GM21723 (cell line): ENCODE data around the gene ALDH3A2.

Experiments
- ATAC-seq: cut with Tn5 transposase; IDR thresholded peaks from one replicate; pipeline ENCODE4 v1.9.1; 2021; ENCODE audit warnings: mild to moderate bottlenecking, moderate library complexity; ENCODE audit not compliant: unreplicated experiment

The ALDH3A2 gene

DNA sequence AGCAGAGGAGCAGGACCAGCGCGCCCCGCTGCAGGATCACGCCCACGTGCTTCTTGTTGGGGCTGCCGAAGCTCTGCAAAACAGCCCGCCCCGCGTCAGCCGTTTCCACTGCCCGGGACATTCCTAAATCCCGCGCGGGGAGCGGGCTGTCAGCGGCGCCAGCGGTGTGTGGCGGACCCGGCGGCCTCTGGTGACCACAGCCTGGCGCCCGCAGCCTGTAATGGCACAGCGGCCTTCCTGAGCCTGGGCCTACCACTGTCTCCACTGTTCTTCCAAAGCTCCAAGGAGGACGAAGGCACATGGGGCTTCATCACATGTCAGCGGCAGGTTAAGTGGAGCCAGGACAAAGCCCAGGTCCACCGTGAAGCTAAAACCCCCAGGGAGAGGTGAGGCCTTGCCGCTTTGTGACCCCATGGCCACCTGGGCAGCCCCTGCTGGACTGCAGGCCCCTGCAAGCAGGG lies 65.4 kb downstream of the ALDH3A2 start:
- ATAC-seq: no peak

DNA sequence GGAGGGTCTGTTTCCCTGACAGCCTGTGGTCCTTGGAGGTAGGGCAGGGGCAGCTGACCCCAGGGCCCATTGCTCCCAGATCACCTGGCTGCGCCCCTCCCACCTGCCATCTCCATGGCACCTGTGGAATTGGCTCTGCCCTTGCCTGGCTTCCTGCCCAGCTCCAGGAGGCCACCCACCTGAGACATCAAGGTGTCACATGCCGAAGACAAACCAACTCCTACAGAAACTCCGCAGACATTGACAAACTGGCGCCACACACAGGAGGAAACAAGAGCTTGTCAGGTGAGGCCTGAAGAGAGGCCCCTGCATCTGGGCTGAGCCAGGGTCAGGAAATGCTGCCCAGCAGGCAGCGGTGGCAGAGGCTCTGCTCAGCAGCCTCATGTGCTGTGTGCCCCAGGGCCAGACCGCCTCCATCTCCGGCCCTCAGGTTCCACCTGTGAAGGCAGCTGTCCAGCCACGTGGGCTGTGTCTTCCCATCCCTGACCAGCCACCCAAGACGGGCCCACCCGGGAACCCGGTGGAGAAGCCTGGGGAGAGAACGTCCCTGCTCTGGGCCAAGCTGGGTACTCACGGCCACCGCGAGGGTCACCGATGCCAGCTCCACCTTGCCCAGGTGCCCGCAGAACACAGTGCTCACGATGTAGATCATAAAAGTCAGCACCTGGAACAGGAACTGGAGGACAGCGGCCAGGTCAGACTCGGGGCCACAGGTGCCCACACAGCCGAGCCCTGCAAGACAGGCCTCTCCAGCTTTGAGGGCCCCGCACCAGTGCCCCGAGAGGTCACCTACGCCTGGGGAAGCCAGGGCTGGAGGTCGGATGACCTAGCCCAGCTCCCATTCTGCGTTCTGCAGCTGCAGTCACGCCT lies 66.2 kb downstream of the ALDH3A2 start:
- no peak for ATAC-seq

- no peak for ATAC-seq
Measured at GRCh38 chr17:19716108-19717030, 67.8 kb downstream of the ALDH3A2 start, which contains the start of gene SLC47A2. Gene SLC47A2, minus strand, starts transcription at chr17:19716584. Its CDS starts 29 bp downstream, at chr17:19716555.

DNA sequence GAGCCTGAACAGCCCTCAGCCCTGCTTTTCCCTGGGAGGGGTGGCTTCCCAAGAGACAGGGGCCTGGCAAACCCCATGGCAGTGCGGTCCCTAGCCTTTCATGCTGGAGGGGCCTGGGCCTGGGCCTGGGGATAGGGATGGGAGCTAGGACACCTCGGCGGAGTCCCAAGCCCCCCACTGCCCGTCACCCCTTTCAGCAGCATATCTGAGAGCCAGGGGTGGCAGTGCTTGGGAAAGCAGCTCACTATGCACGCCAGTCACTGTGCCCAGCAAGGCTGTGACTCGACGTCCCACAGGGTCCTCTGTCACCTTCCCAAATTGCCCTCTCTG lies 68.4 kb downstream of the ALDH3A2 start:
- no peak for ATAC-seq

DNA sequence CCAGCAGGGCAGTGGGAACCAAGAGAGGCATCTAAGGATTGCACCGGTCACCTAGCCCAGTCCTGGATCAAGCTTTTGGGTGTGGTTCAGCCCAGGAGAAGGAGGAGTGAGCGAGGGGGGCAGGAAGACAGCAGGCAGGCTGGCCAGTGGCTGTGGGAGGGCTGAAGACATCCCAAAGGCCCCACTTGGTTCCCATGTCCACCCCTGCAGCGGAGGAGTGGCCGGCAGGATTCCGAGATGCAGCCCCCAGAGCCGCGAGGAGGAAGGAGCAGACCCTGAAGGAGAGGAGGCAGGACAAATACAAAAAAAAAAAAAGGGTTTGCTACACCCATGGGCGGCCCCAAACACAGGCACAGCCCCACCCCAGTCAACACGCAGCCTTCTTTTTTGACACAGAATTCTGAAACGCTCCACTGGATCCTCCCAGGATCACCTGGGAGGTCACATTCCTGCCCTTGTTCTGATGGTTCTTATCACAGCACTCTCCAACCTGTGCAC lies 68.9 kb downstream of the ALDH3A2 start:
- no peak for ATAC-seq

DNA sequence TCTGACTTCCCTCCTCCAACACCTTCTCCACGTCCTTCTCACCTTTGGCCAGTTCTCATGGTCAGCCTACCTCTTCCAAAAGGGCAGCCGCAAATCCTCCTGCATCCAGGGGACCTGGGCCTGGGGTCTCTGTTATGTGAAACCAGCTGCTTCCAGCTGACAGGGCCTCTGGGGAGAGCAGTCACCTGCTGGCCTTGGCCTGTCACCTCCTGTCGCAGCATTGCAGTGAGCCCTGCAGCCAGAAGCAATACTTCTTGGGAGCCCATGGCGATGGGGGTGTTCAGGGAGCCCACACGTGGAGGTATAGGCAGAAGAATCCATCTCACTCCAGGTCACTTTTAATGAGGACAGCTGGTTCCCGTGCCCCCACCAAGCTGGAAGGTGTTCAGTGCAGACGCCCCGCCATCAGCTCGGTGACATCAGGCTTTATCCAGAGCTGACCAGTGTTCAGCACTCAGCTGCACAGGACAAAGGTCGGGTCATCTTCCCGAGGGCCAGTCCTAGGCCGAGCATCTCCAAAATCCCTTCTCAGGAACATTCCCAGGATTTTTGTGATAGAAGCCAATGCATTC lies 69.6 kb downstream of the ALDH3A2 start:
- no peak for ATAC-seq

DNA sequence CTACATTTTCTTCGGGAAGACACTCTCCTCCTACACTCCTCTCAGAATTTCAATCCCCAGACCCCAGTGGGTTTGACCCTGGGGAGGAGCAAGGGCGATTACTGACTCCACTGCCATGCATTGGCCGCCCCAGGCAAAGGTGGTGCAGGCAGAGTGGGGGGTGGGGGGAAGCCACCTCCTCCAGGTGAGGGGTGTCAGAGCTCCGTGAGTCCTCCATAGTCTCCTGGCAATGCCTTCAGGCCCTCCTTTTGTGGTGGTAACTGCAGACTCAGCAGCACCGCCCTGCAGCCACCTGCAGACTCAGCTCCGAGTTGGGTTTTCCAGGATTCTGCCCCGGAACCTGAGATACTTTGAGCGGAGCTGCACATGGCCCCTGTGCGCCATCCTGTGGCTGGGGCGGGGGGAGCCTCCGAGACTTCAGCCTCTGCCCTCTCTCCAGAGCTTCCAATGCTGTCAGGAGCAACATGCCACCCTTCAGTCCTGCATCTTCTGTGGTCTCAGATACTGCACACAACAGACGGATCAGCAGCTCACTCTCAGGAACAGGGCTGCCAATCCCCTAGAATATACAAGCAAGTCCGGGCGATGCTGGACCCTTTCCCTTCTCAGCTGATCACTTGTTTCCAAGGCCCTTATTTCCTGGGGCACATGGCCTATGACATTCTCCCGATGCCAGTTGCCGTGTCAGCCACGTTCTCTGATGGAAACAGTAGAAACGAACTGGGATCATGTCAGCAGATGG lies 70.2 kb downstream of the ALDH3A2 start:
- no peak for ATAC-seq

DNA sequence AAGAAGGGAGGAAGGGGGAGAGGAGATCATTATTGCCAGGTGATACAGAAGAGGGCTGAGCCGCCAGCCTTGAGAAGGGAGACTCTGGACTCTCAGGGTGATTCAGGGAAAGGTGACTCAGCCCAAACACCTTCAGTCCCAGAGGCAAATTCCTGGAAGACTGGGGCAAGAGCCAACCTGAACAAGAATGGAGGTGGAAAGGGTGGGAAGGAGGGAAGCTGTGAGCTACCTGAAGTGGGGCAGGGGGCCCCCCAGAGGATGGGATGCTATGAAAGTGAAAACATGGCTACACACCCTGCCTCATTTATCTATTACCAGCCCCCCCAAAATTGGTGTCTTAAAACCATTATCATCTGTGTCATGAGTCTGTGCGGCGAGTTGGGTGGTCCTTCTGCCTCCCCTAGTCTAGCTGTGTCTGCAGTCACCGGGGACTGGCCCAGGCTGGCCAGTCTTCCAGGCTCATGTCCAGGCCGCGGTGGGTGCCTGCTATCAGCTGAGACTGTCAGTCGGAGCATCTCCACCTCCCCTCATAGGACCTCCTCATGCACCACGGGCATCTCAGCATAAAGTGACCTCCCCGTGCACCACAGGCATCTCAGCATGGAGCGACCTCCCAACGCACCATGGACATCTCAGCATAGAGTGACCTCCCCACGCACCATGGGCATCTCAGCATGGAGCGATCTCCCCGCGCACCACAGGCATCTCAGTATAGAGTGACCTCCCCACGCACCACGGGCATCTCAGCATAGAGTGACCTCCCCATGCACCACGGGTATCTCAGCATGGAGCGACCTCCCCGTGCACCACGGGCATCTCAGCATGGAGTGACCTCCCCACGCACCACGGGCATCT lies 71.0 kb downstream of the ALDH3A2 start:
- ATAC-seq: no peak

DNA sequence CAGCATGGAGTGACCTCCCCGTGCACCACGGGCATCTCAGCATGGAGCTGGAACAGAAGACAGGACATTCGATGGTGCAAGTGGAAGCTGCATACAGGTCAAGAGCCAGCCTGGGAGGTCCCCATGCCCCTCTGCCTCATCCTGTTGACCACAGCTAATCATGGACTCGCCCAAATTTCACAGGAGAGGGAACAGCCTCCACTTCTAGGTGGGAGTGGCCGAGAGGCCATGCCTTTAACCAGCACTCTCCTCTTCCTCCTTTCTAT lies 71.6 kb downstream of the ALDH3A2 start:
- ATAC-seq: no peak

- ATAC-seq: no peak
Measured at GRCh38 chr17:19720631-19721426, 72.3 kb downstream of the ALDH3A2 start.

GRCh38 chr17:19723964-19724363 lies 75.4 kb downstream of the ALDH3A2 start:
- ATAC-seq: no peak

GRCh38 chr17:19724501-19725420 lies 76.2 kb downstream of the ALDH3A2 start:
- ATAC-seq: no peak

- no peak for ATAC-seq
Measured at GRCh38 chr17:19725486-19725885, 76.9 kb downstream of the ALDH3A2 start.

GRCh38 chr17:19726631-19727376 lies 78.3 kb downstream of the ALDH3A2 start:
- no peak for ATAC-seq
